DMS114 treated with DMSO at 0.1 percent for 48 hours (cell line): ENCODE results near the gene HACD2.

Experiments used
- DNase-seq: peaks from one replicate; lab custom pipeline; 2025; ENCODE audit not compliant: unreplicated experiment; lab: John Stamatoyannopoulos, UW

Gene HACD2

DNA sequence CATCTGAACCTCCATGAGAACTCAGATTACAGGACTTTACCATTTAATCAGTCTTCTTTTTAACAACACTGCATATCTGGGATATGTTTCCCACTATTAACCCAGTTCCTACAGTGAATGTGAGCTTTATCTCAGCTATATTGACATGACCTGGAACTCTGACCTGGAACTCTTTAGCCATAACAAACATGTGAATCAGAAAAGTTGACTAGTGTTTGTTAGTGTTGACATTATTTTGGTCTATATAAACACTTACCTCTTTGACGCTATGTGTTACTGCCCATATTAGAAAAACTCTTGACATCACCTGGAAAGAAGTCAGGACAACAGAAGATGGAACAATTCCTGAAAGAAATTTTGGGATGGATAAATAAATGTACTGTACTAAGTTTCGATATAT is 56.7 kb downstream of the HACD2 start:
- DNase-seq = no peak

DNA sequence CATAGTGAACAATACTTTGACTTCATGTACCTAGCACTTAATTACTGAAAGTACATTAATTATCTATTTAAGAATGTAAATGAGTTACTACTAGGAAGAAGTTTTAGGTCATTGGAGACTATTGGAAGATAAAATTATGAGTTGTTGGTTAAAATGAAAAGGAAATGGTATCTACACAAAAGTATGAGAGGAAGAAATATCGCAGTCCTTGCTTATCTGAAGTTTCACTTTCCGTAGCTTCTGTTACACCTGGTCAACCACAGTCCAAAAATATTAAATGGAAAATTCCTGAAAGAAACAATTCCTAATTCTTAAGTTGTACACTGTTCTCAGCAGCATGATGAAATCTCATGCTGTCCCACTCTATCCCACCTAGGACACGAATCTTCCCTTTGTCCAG is 57.8 kb downstream of the HACD2 start:
- DNase-seq = no peak

DNA sequence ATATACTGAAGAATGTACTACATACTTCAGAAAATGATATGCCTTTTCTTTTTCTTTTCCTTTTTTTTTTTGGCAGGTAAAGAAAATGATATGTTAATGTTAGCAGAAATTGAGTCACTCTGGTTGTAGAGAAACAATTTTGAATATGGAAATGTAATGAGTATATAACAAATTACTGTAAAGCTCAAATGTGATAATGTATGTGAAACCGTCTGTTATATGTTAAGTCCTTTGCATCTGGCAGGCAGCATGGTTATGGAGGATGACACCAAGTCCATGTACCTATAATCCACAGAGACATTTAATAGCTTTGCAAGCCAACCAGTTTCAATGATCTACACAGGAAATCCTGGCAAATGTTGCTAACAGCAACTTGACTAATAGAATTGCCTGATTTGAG is 58.4 kb downstream of the HACD2 start:
- DNase-seq = no peak

DNA sequence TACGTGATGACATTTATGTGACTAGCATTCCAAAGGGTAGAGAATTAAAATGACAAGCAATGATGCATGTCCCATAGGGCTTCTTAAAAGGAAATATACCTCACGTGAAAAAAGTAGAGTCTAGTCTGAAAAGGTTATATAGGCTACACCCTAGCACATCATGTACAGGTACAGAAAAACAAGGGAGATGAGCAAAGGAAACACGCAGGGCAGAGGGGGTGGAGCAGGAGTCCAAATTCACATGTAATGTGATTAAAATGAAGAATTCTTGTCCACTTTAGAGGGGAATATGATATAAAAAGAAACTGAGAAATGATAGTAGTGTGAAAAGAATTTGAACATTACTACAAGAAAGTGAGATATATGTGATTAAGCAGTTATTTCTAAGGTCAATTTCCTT is 59.4 kb downstream of the HACD2 start:
- no peak for DNase-seq

DNA sequence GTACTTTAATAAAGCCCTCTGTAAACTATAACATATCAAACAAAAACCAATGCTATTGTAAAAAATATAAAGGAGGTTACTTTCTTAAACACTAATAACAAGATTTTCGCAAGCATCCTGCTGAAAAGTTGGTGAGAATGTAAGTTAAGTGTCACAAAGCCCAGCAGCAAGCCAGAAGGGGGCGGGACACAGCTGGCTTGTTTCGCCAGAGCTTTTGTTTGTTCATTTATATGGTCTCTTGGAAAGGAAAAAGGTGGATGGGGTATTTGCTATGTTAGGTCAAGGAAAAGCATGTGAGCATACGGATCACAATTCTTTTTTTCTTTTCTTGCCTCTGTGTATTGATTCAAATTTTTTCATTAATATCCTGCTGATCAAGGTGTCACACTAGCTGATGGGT is 59.9 kb downstream of the HACD2 start:
- DNase-seq = no peak

DNA sequence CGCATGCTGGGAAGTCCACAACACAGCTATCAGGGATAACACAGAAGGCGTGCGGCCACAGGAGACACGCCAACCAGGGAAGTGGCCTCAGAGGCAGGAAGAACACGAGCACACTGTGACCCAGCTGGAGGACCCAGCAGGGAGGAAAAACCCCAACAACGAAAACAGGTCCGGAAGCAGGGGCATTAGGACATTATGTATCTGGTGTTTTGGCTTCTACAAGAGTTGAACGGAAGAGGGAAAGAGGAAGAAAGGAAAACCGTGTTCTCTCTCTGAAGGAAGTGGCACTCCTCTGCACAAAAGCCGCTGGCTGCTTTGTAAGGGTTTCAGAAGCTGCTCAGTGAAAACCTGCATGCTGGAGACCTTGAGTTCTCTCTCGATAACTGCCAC is 61.8 kb downstream of the HACD2 start:
- DNase-seq = no peak

DNA sequence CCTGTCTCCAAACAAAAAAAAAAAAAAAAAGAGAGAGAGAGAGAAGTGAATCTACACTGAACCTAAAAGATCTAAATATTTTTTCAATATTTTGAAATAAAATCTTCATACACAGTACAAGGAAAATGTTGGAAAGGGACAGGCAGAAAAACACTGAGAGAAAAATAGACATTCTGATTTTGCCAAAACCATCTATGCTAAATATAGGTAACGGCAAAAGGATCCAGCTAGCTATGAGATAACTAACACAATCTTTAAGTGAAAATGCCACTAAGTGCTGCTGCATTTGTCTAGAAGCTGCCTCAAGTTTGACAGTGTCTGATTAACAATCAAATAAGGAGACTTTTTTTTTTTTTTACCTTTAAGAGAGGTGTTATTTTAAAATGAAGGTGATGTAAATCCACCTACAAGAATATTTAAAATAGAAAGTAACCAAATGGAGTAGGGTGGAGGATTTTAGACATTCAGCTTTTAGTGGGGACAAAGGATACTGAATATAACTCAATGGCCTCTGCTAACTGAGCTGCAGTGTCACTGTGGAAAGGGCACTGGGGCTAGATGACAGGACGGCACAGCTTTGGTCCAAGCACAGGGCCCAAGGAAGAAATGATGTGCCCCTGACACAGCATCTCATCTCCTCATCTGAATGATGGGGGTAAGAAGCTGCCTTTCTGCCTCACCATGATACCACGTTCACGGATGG is 62.4 kb downstream of the HACD2 start:
- DNase-seq = no peak

DNA sequence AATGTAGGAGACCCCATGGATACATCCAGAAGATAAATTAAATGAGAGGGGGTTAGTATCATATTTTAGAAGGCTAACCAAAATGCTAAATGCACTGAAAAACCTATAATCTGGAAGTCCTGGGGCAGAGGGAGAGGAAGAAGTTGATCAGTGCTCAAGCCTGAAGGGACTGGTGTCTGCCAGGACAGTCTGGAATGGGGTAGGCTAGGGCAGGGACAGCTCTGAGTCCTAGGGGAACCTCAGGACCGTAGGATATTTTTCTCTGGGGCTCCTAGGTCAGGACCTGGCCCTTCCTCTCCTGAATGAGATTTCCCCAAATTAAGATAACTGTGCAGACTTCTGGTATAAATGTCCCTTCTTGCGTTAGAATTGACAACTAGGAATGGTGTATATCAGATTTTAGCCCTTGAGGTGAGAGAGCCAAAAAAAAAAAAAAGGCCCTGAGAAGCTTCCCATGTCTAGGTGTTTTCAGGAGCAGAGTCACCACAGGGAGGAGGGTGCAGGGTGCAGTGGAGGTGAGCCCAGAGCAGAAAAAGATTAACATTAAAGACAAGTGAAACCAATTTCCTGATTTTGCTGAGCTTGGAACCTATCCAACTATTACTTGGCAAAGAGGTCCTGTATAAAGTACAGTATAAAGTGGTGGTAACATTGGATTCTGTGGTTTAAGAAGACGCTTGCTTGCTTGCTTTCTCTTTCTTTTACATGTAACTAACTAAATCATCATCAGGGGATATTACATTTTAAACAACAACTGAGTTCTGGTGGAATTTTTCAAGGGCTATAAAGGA is 63.5 kb downstream of the HACD2 start:
- no peak for DNase-seq

DNA sequence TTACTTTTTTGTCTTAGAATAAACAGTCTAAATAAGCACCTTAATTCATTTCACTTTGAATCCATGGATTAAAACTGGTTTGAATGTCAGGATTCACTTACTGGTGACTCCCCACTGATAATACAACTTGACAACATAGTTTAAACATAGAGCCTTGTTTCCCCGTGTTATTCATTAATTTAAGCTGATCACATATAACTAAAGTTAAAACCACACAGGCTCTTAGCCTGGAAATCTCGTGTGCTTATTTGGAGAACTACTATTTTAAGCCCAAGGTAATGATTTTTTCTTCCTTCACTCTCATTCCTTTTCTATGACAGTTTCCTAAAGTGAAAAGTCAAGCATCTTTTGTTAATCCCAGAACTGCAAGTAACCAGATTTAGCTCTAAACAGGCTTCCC is 64.2 kb downstream of the HACD2 start:
- DNase-seq = no peak

DNA sequence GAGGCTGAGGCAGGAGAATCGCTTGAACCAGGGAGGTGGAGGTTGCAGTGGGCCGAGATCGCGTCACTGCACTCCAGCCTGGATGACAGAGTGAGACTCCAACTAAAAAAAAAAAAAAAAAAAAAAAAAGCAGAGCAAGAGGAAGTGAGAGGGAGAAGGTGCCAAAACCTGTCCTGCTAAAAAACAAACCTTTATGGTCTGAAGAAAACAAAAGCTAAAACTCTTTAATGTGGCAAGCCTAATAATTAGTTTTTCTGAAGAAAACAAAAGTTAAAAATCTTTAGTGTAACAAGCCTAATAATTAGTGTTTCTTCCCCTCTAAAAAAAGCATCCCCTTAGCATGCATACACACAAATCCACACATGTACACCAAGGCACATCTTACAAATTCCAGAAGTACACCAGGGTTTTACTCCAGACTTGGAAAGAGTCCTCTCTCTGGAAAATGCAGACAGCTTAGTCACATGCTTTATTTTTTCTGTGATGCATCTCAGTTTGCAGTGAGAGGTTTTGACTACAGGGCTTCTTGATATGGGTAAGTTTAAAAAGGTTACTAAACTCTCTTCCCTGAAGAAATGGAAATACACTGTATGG is 65.9 kb downstream of the HACD2 start:
- DNase-seq = no peak

DNA sequence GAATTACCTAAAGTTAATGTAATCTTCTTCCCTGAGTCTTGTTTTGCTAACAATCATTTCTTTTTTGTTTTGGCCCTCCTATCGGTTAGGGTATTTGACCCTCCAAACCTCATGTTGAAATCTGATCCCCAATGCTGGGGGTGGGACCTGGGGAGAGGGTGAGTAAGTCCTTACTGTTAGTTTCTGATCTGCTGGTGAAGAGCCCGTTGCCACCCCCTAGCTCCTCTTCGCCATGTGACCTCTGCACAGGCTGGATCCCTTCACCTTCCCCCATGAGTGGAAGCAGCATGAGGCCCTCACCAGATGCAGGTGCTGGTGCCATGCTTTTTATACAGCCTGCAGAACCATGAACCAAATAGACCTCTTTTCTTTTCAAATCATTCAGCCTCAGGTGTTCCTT is 73.1 kb downstream of the HACD2 start:
- DNase-seq = no peak

DNA sequence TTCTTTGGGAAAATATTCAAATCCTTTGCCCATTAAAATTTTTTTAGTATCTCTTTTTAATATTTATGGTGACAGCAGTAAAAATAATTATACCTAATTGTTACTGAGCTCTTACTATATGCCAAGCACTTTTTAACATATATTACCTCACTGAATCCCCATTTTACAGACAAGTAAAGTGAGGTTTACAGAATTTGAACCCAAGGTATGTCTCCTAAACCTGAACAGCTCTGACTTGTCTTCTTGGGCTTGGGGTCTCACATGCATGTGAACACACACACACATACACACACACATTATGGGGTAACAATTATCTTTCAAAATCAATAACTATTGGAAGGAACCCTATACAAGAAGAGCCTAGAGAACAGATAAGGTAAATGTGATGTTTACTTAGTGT is 73.8 kb downstream of the HACD2 start:
- DNase-seq = no peak

DNA sequence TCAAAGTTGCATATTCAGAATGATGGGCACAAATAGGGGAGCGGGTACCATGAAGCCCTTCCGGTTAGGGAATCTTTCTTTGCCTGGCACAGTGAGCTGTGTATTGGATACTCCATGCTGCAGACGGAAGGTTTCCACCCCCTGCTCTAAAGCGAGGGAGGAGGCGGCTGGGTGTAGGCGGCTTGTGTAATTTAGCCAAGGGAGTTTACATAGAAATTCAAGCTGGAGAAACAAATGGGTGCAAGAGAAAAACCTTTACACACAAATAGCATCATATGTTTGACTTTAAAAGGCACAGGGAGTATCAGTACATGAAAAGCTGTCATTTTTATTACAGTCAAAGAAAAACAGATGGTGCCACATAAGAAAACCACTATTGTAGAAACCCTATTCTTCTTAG is 76.7 kb downstream of the HACD2 start:
- no peak for DNase-seq

DNA sequence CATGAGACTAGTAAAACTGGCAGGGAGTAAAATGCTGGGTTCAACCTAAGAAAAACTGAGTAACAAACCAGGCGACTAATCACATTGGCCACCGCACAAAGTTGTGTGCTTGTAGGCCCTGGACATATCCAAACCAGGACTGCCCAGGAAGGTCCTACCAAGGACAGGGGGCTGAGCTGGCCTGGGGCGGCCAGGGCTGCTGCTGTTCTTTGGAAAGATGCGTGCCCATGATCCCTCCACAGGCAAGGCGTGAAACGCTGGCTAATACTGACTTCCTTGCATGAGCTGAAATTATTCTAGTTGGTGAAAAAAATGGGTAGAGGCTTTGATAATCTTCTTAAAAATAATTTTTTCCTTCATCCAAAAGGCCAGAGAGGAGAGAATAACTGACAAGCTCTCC is 79.0 kb downstream of the HACD2 start:
- DNase-seq = no peak

DNA sequence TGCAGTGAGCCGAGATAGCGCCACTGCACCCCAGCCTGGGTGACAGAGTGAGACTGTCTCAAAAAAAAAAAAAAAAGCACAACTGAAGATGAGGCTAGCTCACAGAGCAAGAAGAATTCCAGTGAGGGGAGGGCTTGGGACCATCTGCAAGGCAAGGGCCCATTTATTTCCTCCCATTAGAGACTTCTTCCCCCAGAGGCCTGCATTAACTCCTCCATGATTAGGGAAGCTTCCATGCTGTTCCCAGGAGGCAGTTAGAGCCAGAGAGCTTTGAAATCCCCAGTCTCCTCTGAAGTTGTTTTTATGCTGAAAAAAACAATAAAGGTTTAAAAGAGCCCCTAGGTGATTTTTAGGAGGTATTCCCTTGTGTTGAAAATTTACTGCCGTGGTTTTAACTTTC is 81.7 kb downstream of the HACD2 start:
- no peak for DNase-seq

DNA sequence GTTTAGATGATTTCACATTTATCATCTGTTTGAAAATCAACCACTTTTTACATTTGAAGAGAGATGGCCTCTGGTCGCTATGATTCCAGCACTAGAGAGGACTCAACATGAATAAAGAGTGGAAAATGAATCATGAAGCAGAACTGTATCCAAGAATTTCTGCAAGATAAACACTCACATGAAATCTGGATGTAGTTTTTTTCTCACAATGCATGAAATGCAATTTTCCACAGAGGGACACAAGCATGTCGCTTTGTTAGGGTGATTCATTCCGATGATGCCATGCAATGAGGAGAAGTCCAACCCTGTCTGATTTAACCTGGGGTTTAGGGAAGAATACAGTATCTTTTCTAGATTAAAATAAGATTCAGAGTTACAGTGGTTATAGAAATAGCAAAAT is 85.5 kb downstream of the HACD2 start:
- no peak for DNase-seq

DNA sequence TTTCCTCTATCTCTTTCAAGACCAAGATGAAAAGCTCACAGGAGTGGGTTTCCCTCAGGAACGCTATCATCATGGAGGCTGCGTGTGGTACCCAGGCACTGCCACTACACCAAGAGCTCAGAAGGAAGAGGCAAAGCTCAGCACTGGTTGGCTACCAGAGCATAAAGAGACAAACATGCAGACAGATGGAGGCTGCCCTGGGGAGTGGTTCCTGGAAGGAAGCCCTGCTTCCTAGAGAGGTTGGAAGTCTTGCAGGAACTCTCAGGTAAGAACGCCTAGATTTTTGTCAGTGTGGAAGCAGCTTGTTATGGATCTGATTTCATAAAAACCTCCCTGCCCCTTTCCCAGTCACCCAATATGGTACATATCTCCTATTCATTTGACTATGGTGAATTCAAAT is 86.1 kb downstream of the HACD2 start:
- no peak for DNase-seq

DNA sequence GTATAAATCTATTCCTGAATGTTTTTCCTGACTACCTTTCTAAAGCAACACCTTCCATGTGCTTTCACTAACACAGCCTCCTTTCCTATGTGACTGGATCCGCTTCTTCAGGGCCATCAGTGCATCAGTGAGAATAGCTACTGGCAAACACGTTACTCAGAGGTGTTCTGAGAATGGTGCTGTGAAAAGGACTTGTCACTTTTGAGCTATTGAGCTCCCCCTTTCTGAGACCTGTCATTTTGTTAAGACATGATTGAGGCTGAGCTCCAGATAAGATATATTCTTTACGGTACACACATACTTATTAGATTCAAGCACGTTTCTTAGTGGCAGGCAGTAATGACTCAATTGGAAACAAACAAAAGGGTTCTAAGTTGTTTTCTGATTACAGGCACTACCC is 90.9 kb downstream of the HACD2 start:
- DNase-seq = no peak

DNA sequence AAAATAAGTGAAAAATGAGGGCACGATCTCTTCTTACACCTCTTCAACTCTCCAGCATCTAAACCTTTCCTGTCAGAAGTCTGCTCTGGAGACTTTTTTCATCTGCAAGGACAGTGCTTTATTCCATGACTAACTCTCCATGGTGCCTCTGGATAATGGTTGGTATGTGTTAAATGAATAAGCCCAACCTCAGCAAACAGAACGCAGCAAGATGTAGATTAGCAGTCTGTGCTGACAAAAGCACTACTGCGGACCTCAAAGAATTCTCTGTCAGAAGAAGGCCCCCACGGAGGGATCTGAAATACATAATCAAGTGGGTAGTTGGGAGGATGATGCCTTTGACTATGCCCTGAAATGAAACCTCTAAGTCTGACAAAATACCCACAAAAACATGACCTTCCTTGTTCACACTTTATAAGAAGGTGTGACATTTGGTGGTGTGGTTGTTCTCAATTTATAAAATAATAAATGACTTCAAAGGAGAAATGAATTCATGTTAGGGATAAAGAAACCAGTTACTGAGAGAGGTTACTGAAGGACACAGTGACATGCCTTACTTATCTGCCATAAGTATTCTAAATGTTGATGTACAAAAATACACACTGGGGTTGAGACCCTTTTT is 92.8 kb downstream of the HACD2 start:
- no peak for DNase-seq

DNA sequence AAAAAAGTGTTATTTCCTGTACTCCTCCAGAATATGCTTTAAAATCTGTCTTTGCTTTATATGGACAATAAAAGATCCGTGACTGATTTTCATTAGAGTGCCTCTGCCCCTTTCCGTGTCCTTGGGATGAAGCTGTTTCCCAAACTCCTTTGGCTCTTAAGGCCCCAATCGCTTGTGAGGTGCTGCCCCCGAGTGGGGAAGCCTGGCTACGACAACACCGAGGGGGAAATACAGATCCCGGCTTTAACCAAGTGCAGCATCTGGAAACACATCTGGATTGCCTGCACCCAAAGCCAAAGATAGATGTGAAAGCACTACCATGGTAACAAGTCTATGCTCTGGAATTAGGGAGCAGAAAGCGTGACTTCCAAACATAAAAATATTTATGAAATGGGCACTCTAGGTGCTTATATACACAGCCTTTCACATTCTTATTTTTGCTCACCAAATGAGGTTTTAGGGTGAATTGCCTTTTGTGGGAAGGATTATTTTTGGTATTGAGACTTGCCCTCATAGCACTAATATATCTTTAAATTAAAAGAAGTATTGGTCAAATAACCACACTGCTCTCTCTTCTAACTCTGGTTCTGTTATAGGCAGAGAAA is 95.4 kb downstream of the HACD2 start:
- peak; percentile 38 for DNase-seq

DNA sequence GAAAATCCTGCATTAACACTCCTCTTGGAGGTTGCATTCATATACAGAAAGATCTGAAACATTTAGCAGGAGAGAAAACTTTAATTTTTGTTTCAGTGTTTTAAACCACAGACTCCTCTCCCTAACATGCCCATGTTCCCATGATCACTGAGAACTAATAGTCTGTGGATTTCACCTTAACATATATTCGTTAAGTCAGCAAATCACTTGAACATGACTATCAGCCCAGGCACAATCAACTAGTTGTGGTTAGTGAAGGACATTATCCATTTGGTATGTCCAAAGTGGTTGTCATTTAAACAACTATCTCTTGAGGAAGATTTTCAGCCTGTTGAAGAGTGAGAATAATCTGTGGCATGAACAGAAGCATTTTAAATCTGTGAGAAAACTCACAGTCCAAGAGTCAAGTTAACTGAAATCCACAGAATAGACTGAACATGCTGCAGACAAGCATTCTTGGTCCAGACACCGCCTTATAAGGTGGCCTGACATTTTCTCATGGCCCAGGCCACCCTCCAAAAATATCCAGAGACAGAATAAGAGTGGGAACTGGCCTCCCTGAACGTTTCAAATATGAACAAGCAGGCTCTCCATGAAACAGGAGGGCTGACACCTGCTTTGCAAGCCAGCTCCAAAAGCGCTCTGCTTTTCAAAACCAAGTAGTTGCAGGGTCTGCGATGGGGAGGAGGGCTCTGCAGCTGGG is 96.1 kb downstream of the HACD2 start:
- no peak for DNase-seq
